Nephron progenitor cell (in vitro differentiated cells): Measurements from ENCODE around the gene CCDC74A.
A peak's percentile ranks its signal among the peaks of the same experiment; 100 is the strongest.
"Not testable (repeated sequence)": the region's sequence is repeated elsewhere in the genome, so short reads cannot be mapped to it uniquely, and the experiment has no call there.

Experiments used
- DNase-seq: peaks from one replicate; pipeline ENCODE4 v3.0.0; 2021
- H3K27ac Mint-ChIP-seq: 2 replicates; pipeline ENCODE4 v1.8.0; 2021; ENCODE audit warnings: mild to moderate bottlenecking, moderate library complexity, mixed read lengths
- H3K27me3 Mint-ChIP-seq: 2 replicates; pipeline ENCODE4 v1.8.0; 2021; ENCODE audit warnings: mild to moderate bottlenecking, low read depth, mixed read lengths; ENCODE audit not compliant: poor library complexity
- H3K36me3 Mint-ChIP-seq: 2 replicates; pipeline ENCODE4 v1.8.0; 2021; ENCODE audit warnings: low read depth, mixed read lengths
- H3K4me1 Mint-ChIP-seq: 2 replicates; pipeline ENCODE4 v1.8.0; 2021; ENCODE audit warnings: mixed read lengths
- H3K4me3 Mint-ChIP-seq: 2 replicates; pipeline ENCODE4 v1.8.0; 2021; ENCODE audit warnings: mild to moderate bottlenecking, moderate library complexity, mixed read lengths
- H3K9me3 Mint-ChIP-seq: 2 replicates; pipeline ENCODE4 v1.8.0; 2021; ENCODE audit warnings: mild to moderate bottlenecking, moderate library complexity, mixed read lengths

Gene CCDC74A

DNA sequence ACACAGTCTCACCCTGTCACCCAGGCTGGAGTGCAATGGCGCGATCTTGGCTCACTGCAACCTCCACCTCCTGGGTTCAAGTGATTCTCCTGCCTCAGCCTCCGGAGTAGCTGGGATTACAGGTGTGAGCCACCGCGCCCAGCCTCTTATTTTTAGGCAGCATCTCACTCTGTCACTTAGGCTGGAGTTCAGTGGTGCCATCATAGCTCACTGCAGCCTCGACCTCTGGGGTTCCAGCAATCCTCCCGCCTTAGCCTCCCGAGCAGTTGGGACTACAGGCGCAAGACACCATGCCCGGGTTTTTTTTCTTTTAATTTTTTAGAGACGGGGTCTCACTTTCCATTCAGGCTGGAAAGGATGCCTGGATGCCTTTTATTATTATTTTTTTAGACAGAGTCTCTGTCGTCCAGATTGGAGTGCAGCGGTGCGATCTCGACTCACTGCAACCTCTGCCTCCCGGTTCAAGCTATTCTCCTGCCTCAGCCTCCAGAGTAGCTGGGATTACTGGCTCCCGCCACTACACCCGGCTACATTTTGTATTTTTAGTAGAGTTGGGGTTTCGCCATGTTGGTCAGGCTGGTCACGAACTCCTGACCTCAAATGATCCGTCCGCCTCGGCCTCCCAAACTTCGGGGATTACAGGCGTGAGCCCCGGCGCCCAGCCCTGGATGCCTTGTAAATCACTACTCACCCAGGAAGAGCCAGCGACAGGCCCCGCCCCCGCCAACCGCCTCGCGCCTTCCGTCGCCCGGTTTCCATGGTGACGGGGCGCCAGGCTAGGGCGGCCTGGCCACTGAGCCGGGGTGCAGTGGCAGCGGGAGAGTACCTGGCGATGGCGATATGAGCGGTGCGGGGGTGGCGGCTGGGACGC is at the start of gene CCDC74A:
TSS of gene CCDC74A (plus strand) at position 758 of the 871 bp plus-strand sequence. CDS start at position 841, 83 bp downstream.
- not testable (repeated sequence) for H3K9me3 Mint-ChIP-seq, H3K27me3 Mint-ChIP-seq, H3K36me3 Mint-ChIP-seq
- DNase-seq: peak; percentile 85
- H3K4me1 Mint-ChIP-seq: peaks cover 25% of the 10 kb centered on the region
- peak within 1 kb of the TSS; percentile 90 for H3K4me3 Mint-ChIP-seq
- peak within 1 kb of the TSS; percentile 88 for H3K27ac Mint-ChIP-seq

DNA sequence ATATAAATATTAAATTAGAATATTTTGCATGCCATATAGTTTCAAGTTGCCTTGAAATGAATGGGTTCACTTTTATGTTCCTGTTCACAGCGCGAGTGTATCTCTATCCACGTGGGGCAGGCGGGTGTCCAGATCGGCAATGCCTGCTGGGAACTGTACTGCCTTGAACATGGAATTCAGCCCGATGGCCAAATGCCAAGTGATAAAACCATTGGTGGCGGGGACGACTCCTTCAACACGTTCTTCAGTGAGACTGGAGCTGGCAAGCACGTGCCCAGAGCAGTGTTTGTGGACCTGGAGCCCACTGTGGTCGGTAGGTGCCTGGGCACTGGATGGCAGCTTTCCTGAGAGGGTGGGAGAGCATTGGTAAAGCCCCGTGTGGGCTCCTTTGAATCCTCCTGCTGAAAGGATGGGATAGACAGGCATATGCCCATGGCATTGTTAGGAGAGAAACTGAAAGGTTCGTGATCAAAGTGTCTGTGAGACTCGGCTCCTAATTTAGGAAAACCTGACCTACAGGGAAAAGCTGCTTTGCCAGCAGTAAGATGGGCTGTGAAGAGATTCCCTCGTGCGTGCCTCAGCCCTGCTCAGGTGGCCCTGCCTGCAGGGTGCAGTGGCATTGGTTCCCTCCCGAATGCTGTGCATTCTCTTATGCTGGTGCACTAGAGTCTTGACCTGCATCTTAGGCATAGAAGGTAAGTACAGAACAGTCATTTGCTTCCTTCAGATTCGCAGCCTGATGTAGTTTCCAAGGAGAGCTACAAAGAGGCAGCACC is 49.4 kb upstream of the CCDC74A start:
- not testable (repeated sequence) for H3K4me3 Mint-ChIP-seq, H3K4me1 Mint-ChIP-seq, DNase-seq

DNA sequence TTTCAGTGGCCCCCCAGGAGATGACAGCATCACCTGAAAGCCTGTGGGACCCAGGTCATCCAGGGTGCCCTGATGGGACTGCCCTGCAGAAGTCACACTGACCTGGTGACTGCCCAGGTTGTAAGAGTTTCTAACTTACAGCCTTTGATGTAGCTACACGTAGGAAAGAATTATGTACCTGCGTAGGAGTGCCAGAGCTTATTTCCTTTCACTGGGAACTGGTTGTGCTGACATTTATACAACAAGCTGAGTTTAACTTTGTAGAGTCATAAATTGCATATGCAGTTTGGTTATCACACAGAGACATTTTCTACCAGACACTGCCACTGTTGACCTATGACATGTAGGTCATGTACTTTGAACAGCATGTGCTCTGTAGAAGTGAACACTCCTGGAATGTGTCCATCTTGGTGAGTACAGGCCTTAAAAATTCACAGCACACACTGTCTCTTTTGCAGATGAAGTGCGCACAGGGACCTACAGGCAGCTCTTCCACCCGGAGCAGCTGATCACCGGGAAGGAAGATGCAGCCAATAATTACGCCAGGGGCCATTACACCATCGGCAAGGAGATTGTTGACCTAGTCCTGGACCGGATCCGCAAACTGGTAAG is 48.7 kb upstream of the CCDC74A start:
- H3K36me3 Mint-ChIP-seq: peaks cover 20% of the 10 kb centered on the region
- not testable (repeated sequence) for H3K4me3 Mint-ChIP-seq, DNase-seq, H3K27me3 Mint-ChIP-seq, H3K4me1 Mint-ChIP-seq, H3K9me3 Mint-ChIP-seq
- H3K27ac Mint-ChIP-seq: peak overlapping the region; percentile 59

More for the DNA sequence above, 49.4 kb upstream of the CCDC74A start:
- not testable (repeated sequence) for H3K27ac Mint-ChIP-seq, H3K27me3 Mint-ChIP-seq, H3K9me3 Mint-ChIP-seq
- peaks cover 19% of the 10 kb centered on the region for H3K36me3 Mint-ChIP-seq

DNA sequence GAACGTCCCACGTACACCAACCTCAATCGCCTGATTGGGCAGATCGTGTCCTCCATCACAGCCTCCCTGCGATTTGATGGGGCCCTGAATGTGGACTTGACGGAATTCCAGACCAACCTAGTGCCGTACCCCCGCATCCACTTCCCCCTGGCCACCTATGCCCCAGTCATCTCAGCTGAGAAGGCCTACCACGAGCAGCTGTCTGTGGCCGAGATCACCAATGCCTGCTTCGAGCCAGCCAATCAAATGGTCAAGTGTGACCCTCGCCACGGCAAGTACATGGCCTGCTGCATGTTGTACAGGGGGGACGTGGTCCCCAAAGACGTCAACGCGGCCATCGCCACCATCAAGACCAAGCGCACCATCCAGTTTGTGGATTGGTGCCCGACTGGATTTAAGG is 47.3 kb upstream of the CCDC74A start:
- H3K4me3 Mint-ChIP-seq, H3K27ac Mint-ChIP-seq, H3K27me3 Mint-ChIP-seq, H3K4me1 Mint-ChIP-seq, H3K9me3 Mint-ChIP-seq, DNase-seq: not testable (repeated sequence)
- H3K36me3 Mint-ChIP-seq: peaks cover 20% of the 10 kb centered on the region

DNA sequence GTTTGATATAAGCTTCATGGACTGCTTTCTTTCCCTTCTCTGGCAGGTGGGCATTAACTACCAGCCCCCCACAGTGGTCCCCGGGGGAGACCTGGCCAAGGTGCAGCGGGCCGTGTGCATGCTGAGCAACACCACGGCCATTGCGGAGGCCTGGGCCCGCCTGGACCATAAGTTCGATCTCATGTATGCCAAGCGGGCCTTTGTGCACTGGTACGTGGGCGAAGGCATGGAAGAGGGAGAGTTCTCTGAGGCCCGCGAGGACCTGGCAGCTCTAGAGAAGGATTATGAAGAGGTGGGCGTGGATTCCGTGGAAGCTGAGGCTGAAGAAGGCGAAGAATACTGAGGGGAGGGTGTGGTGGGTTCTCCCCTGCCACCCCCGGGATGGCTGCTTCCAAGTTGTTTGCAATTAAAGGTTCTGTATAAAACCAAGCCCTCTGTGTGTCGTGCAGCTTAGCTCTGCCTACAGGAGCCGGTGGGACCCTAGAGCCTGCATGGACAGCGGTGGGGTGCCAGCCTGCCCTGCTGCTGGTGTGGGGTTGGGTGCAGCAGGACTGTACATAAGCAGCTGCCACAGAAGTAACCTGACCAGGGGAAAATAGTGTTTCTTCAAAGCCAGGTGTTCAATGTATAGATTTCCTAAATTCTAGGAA is 45.1 kb upstream of the CCDC74A start:
- H3K36me3 Mint-ChIP-seq: peaks cover 15% of the 10 kb centered on the region
- not testable (repeated sequence) for H3K27ac Mint-ChIP-seq, H3K4me3 Mint-ChIP-seq, H3K27me3 Mint-ChIP-seq, H3K9me3 Mint-ChIP-seq, DNase-seq
- H3K4me1 Mint-ChIP-seq: peaks cover 14% of the 10 kb centered on the region

DNA sequence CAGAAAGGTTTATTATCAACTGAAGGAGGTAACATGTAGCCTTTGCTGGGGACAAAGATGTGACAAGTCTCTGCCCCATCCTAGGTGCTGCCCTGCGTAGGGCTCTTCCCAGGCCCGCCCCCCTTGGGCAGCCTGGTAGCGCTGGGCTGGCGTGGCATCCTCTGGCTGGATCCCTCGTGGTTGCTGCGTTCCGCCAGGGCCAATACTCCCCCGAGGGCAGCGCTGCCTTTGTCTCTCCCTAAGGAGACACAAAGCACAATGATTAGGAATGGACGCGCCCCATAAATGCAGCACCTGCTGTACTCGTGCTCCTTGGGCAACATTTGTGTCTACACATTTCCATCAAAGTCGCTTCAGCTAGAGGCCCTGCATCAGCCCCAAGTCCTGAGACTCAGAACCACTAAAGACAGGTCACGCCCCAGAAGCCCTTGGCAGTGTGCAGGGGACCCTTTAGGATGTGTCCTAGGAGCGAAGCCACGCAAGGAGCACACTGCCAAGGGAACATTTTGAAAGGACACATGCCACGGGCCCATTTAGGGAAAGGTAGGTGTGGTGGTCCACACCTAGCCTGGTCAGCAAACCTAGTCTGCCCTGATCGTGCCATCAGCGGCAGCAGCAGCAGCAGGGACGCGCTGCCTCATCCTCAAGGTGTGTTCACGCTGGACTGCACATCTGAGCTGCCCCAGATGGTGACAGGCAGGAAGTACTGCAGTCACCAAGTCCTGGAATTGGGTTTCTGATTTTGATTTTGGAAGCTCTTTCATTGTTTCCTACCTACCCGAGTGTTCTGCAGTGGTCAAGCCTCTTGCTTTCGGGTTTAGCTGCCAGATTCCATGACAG is 43.5 kb upstream of the CCDC74A start:
- Mint-ChIP-seq H3K4me1 (peaks cover 19% of the 10 kb centered on the region), H3K36me3 (peaks cover 18% of the 10 kb centered on the region)
- not testable (repeated sequence) for H3K4me3 Mint-ChIP-seq

DNA sequence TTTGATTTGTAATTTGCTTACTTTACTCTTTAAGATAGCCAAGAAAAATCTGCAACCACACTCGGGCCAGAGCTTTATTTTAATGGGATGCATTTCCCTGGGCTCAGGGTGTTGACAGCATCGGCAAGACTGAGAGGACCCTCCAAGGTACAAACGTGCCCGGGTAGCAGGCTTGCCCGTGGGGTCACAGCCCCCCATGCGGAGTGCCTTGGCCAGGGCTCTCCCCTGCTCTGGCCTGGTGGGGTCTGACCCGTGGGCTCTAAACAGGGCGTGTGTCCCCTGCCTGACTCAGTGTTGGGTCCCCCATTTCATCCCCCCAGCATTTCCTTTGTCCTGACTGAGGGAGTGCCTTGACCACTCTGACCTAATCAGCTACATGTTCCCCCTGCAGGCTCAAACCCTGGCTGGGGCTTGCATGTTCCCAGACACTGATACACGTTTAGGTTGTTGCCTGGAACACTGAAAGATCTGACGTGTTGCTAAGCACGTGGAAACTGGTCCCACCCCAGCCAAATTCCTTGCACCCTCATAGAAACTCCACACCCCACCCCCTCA is 42.7 kb upstream of the CCDC74A start:
- not testable (repeated sequence) for H3K9me3 Mint-ChIP-seq, H3K4me3 Mint-ChIP-seq, H3K27me3 Mint-ChIP-seq, H3K27ac Mint-ChIP-seq, DNase-seq
- Mint-ChIP-seq H3K4me1 (peaks cover 19% of the 10 kb centered on the region), H3K36me3 (peaks cover 15% of the 10 kb centered on the region)

More for the DNA sequence above, 43.5 kb upstream of the CCDC74A start:
- not testable (repeated sequence) for H3K27me3 Mint-ChIP-seq, DNase-seq, H3K9me3 Mint-ChIP-seq, H3K27ac Mint-ChIP-seq

DNA sequence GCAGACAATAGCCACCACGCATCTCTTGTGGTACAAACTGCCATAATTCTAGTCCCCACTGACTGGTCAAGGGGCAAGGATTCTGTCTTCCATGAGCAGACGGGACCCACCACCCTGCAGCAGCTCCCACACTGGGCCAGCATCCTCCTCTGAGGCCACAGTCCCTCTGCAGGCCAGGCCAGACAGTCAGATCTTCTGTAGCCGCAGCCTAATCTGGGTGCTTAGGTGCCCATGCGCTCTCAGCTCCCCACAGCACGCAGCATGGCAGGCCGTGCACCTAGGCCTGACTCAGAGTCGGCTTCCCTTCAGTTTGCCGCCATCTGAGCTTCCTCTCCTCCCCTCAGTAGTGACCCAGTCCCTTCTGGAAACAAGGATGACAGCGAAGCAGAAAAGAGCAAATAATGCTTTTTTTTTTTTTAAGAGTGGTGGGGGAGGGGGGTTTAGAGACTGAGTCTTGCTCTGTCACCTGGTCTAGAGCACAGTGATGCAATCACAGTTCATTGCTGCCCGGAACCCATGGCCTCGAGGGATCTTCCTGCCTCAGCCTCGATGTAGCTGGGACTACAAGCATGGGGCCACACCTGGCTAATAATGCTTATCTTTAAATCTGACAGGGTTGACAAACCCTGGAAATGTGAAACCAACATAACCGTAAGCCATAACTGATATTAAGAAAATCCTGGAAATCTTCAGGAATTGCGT is 41.3 kb upstream of the CCDC74A start:
- H3K27me3 Mint-ChIP-seq, H3K4me3 Mint-ChIP-seq, H3K9me3 Mint-ChIP-seq, H3K27ac Mint-ChIP-seq, DNase-seq: not testable (repeated sequence)
- peaks cover 15% of the 10 kb centered on the region for H3K36me3 Mint-ChIP-seq
- H3K4me1 Mint-ChIP-seq: peaks cover 32% of the 10 kb centered on the region
